GM10266 (cell line): Measurements from ENCODE around the gene ZNG1B.
"Not testable (repeated sequence)": the region's sequence is repeated elsewhere in the genome, so short reads cannot be mapped to it uniquely, and the experiment has no call there.

Source experiments
- DNase-seq: peaks from one replicate; pipeline ENCODE4 v3.0.0; 2012; ENCODE audit errors: extremely low spot score

ZNG1B gene

GRCh38 chr2:113532991-113533390 lies 95.5 kb downstream of the ZNG1B start:
- not testable (repeated sequence) for DNase-seq

GRCh38 chr2:113536573-113536972 lies 99.1 kb downstream of the ZNG1B start:
- not testable (repeated sequence) for DNase-seq

GRCh38 chr2:113540834-113541203 lies 103.3 kb downstream of the ZNG1B start:
- DNase-seq: not testable (repeated sequence)

GRCh38 chr2:113541204-113541975 lies 103.9 kb downstream of the ZNG1B start:
- not testable (repeated sequence) for DNase-seq

- DNase-seq: not testable (repeated sequence)
Observed at GRCh38 chr2:113541976-113542485, 104.5 kb downstream of the ZNG1B start.

GRCh38 chr2:113542529-113542928 lies 105.0 kb downstream of the ZNG1B start:
- DNase-seq: not testable (repeated sequence)
